HCT116 (cell line): Measurements from ENCODE around the gene GRIP1. TPM values are rescaled to one million over a fixed set of nuclear protein-coding genes. Genes with fewer than 3 reads are reported as not detected.

Source experiments
- ATAC-seq: fragments of 200-7000 bp; cut with Tn5 transposase; 2 replicates; pipeline ENCODE4 v1.9.1; 2020; ENCODE audit warnings: mild to moderate bottlenecking, moderate library complexity
- BruUV-seq: library from RNA; stranded (reverse); fragments of 400-500 nt; replicated peaks from 2 replicates; lab custom pipeline; 2021; lab: Mats Ljungman, UMichigan
- CTCF ChIA-PET: fragments of 300-600 bp; sonication (Branson Sonifier 250); formaldehyde crosslinking; loops from one replicate; lab custom pipeline; 2021; ENCODE audit warnings: antibody characterized with exemption; lab: Charles Lee
- POLR2A ChIA-PET: fragments of 300-600, 350-600 bp; sonication (Branson Sonifier 250); formaldehyde crosslinking; loops from one replicate; lab custom pipeline; 2021; ENCODE audit warnings: antibody characterized with exemption; lab: Charles Lee
- RAD21 ChIA-PET, 2 experiments: fragments of 300-600 bp; sonication (Branson Sonifier 250); formaldehyde crosslinking; loops; one replicate each; lab custom pipeline; 2023; ENCODE audit warnings: low total read pairs in 2 of 2; ENCODE audit not compliant: uncharacterized antibody in 2 of 2, unreplicated experiment in 2 of 2, low non-redundant PET in 1 of 2; lab: Charles Lee
- DNase-seq: peaks from one replicate; pipeline ENCODE4 v3.0.0-alpha.2; 2010; ENCODE audit warnings: low read depth, low spot score
- H2AFZ ChIP-seq: fragments of 200-600 bp; shearing (Covaris generic), sonication (generic); 2 replicates; pipeline ENCODE4 v1.6.1; 2017; ENCODE audit warnings: low read depth, mixed run types, mixed read lengths, antibody characterized with exemption, low read length; ENCODE audit not compliant: poor library complexity, severe bottlenecking
- H3K27ac ChIP-seq: 2 replicates; pipeline ENCODE4 v1.5.1; 2012; ENCODE audit warnings: low read depth, low read length
- H3K27me3 ChIP-seq: fragments of 200-600 bp; sonication (generic); 2 replicates; pipeline ENCODE4 v1.6.1; 2016; ENCODE audit warnings: mixed run types, low read length, mixed read lengths; ENCODE audit not compliant: insufficient read depth
- H3K36me3 ChIP-seq, 2 experiments: fragments of 200-500 bp in 1 of 2; fragments of 200-600 bp in 1 of 2; sonication (Bioruptor generic) in 1 of 2; sonication (generic) in 1 of 2; 2 replicates each; pipeline versions ENCODE4 v1.5.1 to v1.6.1; 2014 to 2016; ENCODE audit warnings: low read length in 2 of 2, inconsistent platforms in 1 of 2, mixed read lengths in 1 of 2, mixed run types in 1 of 2; ENCODE audit not compliant: insufficient read depth in 2 of 2, control insufficient read depth in 1 of 2
- H3K4me1 ChIP-seq, 2 experiments: fragments of 200-600 bp in 1 of 2; sonication (generic) in 1 of 2; 2 replicates each; pipeline versions ENCODE4 v1.5.1 to v1.6.1; 2012 to 2017; ENCODE audit warnings: low read length in 2 of 2, inconsistent platforms in 1 of 2, mild to moderate bottlenecking in 1 of 2, mixed read lengths in 1 of 2, mixed run types in 1 of 2, moderate library complexity in 1 of 2; ENCODE audit not compliant: insufficient read depth in 2 of 2, control insufficient read depth in 1 of 2
- H3K4me2 ChIP-seq: fragments of 200-600 bp; sonication (generic); 2 replicates; pipeline ENCODE4 v1.6.1; 2017; ENCODE audit warnings: mixed run types, low read length, mixed read lengths
- H3K4me3 ChIP-seq, 2 experiments: fragments of 200-600 bp in 1 of 2; sonication (generic) in 1 of 2; replicated peaks in 1 of 2; 2 replicates each; pipeline ENCODE4 v1.5.1; 2011 to 2016; ENCODE audit warnings: low read length in 2 of 2, control low read depth in 1 of 2, low read depth in 1 of 2, mild to moderate bottlenecking in 1 of 2, mixed read lengths in 1 of 2, mixed run types in 1 of 2
- H3K79me2 ChIP-seq: fragments of 200-600 bp; sonication (generic); 2 replicates; pipeline ENCODE4 v1.6.1; 2017; ENCODE audit warnings: mild to moderate bottlenecking, mixed run types, low read length, moderate library complexity, mixed read lengths; ENCODE audit not compliant: insufficient read depth
- H3K9ac ChIP-seq: fragments of 200-600 bp; sonication (generic); 2 replicates; pipeline ENCODE4 v1.6.1; 2016; ENCODE audit warnings: low read length, mixed read lengths
- H3K9me2 ChIP-seq: fragments of 200-600 bp; sonication (generic), shearing (Covaris generic); 2 replicates; pipeline ENCODE4 v1.6.1; 2017; ENCODE audit warnings: mixed run types, mild to moderate bottlenecking, moderate library complexity; ENCODE audit not compliant: insufficient read depth
- H3K9me3 ChIP-seq, 2 experiments: fragments of 200-500 bp in 1 of 2; fragments of 200-600 bp in 1 of 2; sonication (Bioruptor generic) in 1 of 2; sonication (generic) in 1 of 2; 2 replicates each; pipeline ENCODE4 v1.6.1; 2014 to 2017; ENCODE audit warnings: low read length in 2 of 2, mixed read lengths in 2 of 2, inconsistent platforms in 1 of 2, low read depth in 1 of 2, mild to moderate bottlenecking in 1 of 2, mixed run types in 1 of 2, moderate library complexity in 1 of 2; ENCODE audit not compliant: control insufficient read depth in 1 of 2, insufficient read depth in 1 of 2
- H4K20me1 ChIP-seq: fragments of 200-600 bp; sonication (generic), shearing (Covaris generic); 2 replicates; pipeline ENCODE4 v1.6.1; 2017; ENCODE audit warnings: mixed run types, mild to moderate bottlenecking, moderate library complexity; ENCODE audit not compliant: insufficient read depth
- CBX3 ChIP-seq: IDR thresholded peaks from 2 replicates; pipeline ENCODE4 v1.6.1; 2012; ENCODE audit warnings: low read depth
- CEBPB ChIP-seq: IDR thresholded peaks from 2 replicates; pipeline ENCODE4 v1.6.1; 2012; ENCODE audit warnings: low read depth
- ELF1 ChIP-seq: IDR thresholded peaks from 2 replicates; pipeline ENCODE4 v1.6.1; 2012; ENCODE audit warnings: low read depth, borderline replicate concordance
- EZH2 ChIP-seq: fragments of 200-600 bp; sonication (generic); IDR thresholded peaks from 2 replicates; pipeline ENCODE4 v1.6.1; 2017; ENCODE audit warnings: antibody characterized with exemption, mixed run types
- FOSL1 ChIP-seq: IDR thresholded peaks from 2 replicates; pipeline ENCODE4 v1.6.1; 2012; ENCODE audit warnings: low read depth
- MAX ChIP-seq: IDR thresholded peaks from 2 replicates; pipeline ENCODE4 v1.6.1; 2012
- POLR2A ChIP-seq: IDR thresholded peaks from 2 replicates; pipeline ENCODE4 v1.7.0; 2011; ENCODE audit warnings: borderline replicate concordance; ENCODE audit not compliant: insufficient read depth, insufficient read length; ENCODE audit errors: extremely low read depth
- POLR2AphosphoS5 ChIP-seq: IDR thresholded peaks from 2 replicates; pipeline ENCODE4 v1.6.1; 2011; ENCODE audit warnings: mild to moderate bottlenecking, low read depth, low read length, moderate library complexity
- RAD21 ChIP-seq: IDR thresholded peaks from 2 replicates; pipeline ENCODE4 v1.6.1; 2012; ENCODE audit warnings: low read depth, mild to moderate bottlenecking
- SRF ChIP-seq: IDR thresholded peaks from 2 replicates; pipeline ENCODE4 v1.6.1; 2012; ENCODE audit warnings: low read depth
- TCF7L2 ChIP-seq: IDR thresholded peaks from 2 replicates; pipeline ENCODE4 v1.7.0; 2011; ENCODE audit warnings: borderline replicate concordance, inconsistent platforms; ENCODE audit not compliant: insufficient read depth, insufficient read length; ENCODE audit errors: extremely low read depth
- ZBTB33 ChIP-seq: IDR thresholded peaks from 2 replicates; pipeline ENCODE4 v1.6.1; 2011; ENCODE audit warnings: mild to moderate bottlenecking, low read length, moderate library complexity; ENCODE audit not compliant: insufficient replicate concordance; ENCODE audit errors: extremely low read depth
- intact Hi-C: fragments of 100-400 bp; cut with micrococcal nuclease; formaldehyde crosslinking; loops from 2 replicates; pipeline ENCODE4 v1.10.0; 2022
- total RNA-seq: library from RNA; stranded (reverse); gene quantifications from one replicate; pipeline ENCODE4 v1.2.1, GENCODE V29; 2021; ENCODE audit not compliant: unreplicated experiment
- TF ChIP-seq, protein P1 (sequence below): IDR thresholded peaks from 2 replicates; pipeline ENCODE4 v1.6.1; 2012; ENCODE audit warnings: low read depth

Gene GRIP1
- total RNA-seq, 1 experiment from 2014 or later = not detected

GRCh38 chr12:66713984-66714383 lies 35.1 kb upstream of the GRIP1 start:
- intact Hi-C loops = no loop called here
- POLR2A ChIA-PET = no interaction called here
- DNase-seq (no peak), ATAC-seq (no peak)
- no peak overlapping the region for H2AFZ ChIP-seq
- no peak overlapping the region for H3K27ac ChIP-seq
- H3K9ac ChIP-seq = no peak overlapping the region
- CTCF ChIA-PET = no interaction called here
- RAD21 ChIA-PET = no interaction called here
- no peak overlapping the region for H3K4me2 ChIP-seq
- no peaks in the 10 kb centered on the region for H3K9me3 ChIP-seq
- no peaks in the 10 kb centered on the region for H3K79me2 ChIP-seq
- no peaks in the 10 kb centered on the region for H3K36me3 ChIP-seq
- H3K4me3 ChIP-seq = no peak overlapping the region
- TF ChIP-seq RAD21 (no peak), ZBTB33 (no peak), TCF7L2 (no peak), CBX3 (no peak), MAX (no peak)
- TF ChIP-seq, all 23 proteins: peak for 0
- no TSS peak for BruUV-seq
- no peaks in the 10 kb centered on the region for H4K20me1 ChIP-seq
- H3K4me1 ChIP-seq = no peaks in the 10 kb centered on the region
- H3K9me2 ChIP-seq = no peaks in the 10 kb centered on the region
- H3K27me3 ChIP-seq = peaks cover 17% of the 10 kb centered on the region; the same call in 1 of the 2 replicates

GRCh38 chr12:66709893-66710292 lies 31.0 kb upstream of the GRIP1 start:
- ChIA-PET POLR2A (no interaction called here), CTCF (interaction anchor here (1.4 to 2.2 kb wide), 3 partner anchors 18 to 357 kb away, joined by 4 to 9 read pairs (median 6); no protein-coding TSS in a partner anchor), RAD21 (no interaction called here)
- Histone ChIP-seq H3K4me3 (no peak overlapping the region), H2AFZ (no peak overlapping the region), H3K9me2 (no peaks in the 10 kb centered on the region), H3K4me1 (no peaks in the 10 kb centered on the region), H3K27me3 (peaks cover 18% of the 10 kb centered on the region; the same call in 1 of the 2 replicates), H3K9me3 (no peaks in the 10 kb centered on the region), H3K27ac (no peak overlapping the region), H3K79me2 (no peaks in the 10 kb centered on the region), H3K9ac (no peak overlapping the region), H4K20me1 (no peaks in the 10 kb centered on the region), H3K4me2 (no peak overlapping the region), H3K36me3 (no peaks in the 10 kb centered on the region)
- BruUV-seq = no TSS peak
- ATAC-seq = no peak
- intact Hi-C loops = no loop called here
- DNase-seq = no peak
- TF ChIP-seq, protein P1, sequence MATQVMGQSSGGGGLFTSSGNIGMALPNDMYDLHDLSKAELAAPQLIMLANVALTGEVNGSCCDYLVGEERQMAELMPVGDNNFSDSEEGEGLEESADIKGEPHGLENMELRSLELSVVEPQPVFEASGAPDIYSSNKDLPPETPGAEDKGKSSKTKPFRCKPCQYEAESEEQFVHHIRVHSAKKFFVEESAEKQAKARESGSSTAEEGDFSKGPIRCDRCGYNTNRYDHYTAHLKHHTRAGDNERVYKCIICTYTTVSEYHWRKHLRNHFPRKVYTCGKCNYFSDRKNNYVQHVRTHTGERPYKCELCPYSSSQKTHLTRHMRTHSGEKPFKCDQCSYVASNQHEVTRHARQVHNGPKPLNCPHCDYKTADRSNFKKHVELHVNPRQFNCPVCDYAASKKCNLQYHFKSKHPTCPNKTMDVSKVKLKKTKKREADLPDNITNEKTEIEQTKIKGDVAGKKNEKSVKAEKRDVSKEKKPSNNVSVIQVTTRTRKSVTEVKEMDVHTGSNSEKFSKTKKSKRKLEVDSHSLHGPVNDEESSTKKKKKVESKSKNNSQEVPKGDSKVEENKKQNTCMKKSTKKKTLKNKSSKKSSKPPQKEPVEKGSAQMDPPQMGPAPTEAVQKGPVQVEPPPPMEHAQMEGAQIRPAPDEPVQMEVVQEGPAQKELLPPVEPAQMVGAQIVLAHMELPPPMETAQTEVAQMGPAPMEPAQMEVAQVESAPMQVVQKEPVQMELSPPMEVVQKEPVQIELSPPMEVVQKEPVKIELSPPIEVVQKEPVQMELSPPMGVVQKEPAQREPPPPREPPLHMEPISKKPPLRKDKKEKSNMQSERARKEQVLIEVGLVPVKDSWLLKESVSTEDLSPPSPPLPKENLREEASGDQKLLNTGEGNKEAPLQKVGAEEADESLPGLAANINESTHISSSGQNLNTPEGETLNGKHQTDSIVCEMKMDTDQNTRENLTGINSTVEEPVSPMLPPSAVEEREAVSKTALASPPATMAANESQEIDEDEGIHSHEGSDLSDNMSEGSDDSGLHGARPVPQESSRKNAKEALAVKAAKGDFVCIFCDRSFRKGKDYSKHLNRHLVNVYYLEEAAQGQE = no peak
- TF ChIP-seq CEBPB (no peak), FOSL1 (no peak), SRF (no peak), POLR2AphosphoS5 (no peak), TCF7L2 (no peak), POLR2A (no peak), EZH2 (no peak), ELF1 (no peak), RAD21 (no peak)
